A549 (cell line): ENCODE data around the gene IVL.

Experiments
- BHLHE40 ChIP-seq: IDR thresholded peaks from 2 replicates; pipeline ENCODE4 v1.6.1; 2012; ENCODE audit warnings: low read depth, low read length, inconsistent platforms
- CTCF ChIP-seq: fragments of >200 bp; sonication (Bioruptor Twin); formaldehyde crosslinking; IDR thresholded peaks from 3 replicates; pipeline ENCODE4 v1.5.1; 2016
- HDAC2 ChIP-seq: fragments of 200-600 bp; sonication (generic); IDR thresholded peaks from 2 replicates; pipeline ENCODE4 v1.6.1; 2016
- HOXA7 ChIP-seq: fragments of 250-450 bp; sonication (Bioruptor Pico); IDR thresholded peaks from 2 replicates; pipeline ENCODE4 v1.5.0; 2020; ENCODE audit warnings: mild to moderate bottlenecking, moderate library complexity
- KDM1A ChIP-seq: fragments of 200-600 bp; sonication (generic); IDR thresholded peaks from 2 replicates; pipeline ENCODE4 v1.6.1; 2016; ENCODE audit warnings: low read depth, mild to moderate bottlenecking
- POLR2A ChIP-seq: IDR thresholded peaks from 2 replicates; pipeline ENCODE4 v1.6.1; 2012; ENCODE audit warnings: mild to moderate bottlenecking, low read length
- POLR2AphosphoS2 ChIP-seq: conservative IDR thresholded peaks from 2 replicates; pipeline ENCODE4 v1.6.1; 2012; ENCODE audit warnings: low read length, improper control_type of control experiment, inconsistent platforms
- RAD21 ChIP-seq, 2 experiments: fragments of >200 bp in 1 of 2; sonication (Bioruptor Twin) in 1 of 2; formaldehyde crosslinking in 1 of 2; IDR thresholded peaks in 1 of 2; conservative IDR thresholded peaks in 1 of 2; 2 replicates in 1 of 2; 3 replicates in 1 of 2; pipeline ENCODE4 v1.6.1; 2012 to 2018; ENCODE audit warnings: inconsistent platforms in 1 of 2
- RNF2 ChIP-seq: fragments of 200-600 bp; sonication (generic); IDR thresholded peaks from 2 replicates; pipeline ENCODE4 v1.6.1; 2016; ENCODE audit warnings: low read depth, mild to moderate bottlenecking, antibody characterized with exemption, moderate library complexity, borderline replicate concordance
- SMC3 ChIP-seq: fragments of >200 bp; sonication (Bioruptor Twin); formaldehyde crosslinking; IDR thresholded peaks from 3 replicates; pipeline ENCODE4 v1.6.1; 2018; ENCODE audit warnings: inconsistent platforms
- ZC3H11A ChIP-seq: fragments of 450-650 bp; IDR thresholded peaks from 2 replicates; pipeline ENCODE4 v1.6.1; 2014; ENCODE audit warnings: antibody characterized with exemption, mild to moderate bottlenecking
- ZFP36 ChIP-seq: fragments of 450-650 bp; IDR thresholded peaks from 2 replicates; pipeline ENCODE4 v1.6.1; 2014; ENCODE audit warnings: borderline replicate concordance; ENCODE audit not compliant: partially characterized antibody

DNA sequence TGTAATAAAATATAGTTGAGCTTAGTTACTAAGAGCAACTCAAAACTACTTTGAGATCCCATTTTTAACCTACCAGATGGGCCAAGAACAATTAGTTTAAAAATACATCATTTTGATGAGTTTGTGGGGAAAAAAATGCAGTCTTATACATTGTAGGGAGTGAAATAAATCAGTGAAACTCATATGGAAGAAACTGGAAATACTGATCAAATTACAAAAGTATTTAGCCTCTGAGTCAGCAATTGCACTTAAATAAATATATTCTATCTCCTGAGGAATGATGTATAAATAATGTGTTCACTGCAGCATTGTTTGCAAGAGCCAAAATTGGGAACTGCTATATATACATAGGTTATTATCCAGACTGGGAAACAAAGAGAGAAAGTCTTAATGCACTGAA is 34.9 kb upstream of the IVL start:
- TF ChIP-seq CTCF = no peak
- no peak for TF ChIP-seq RNF2
- no peak for TF ChIP-seq ZC3H11A
- TF ChIP-seq HDAC2 = no peak
- no peak for TF ChIP-seq POLR2A
- TF ChIP-seq BHLHE40 = no peak
- TF ChIP-seq KDM1A = no peak
- TF ChIP-seq ZFP36 = no peak
- TF ChIP-seq HOXA7 (CRISPR knock-in tag) = no peak
- TF ChIP-seq POLR2AphosphoS2 = no peak
- TF ChIP-seq RAD21 (conservative IDR thresholded peaks at IDR 0.05 in 1 of 2, IDR thresholded peaks at IDR 0.05 in 1 of 2) = no peak
- TF ChIP-seq SMC3 = no peak
